Muscle of arm (tissue), 12 donors: ENCODE data around the gene CFAP92. TPM values are rescaled to one million over a fixed set of nuclear protein-coding genes. Genes with fewer than 3 reads are reported as not detected.
"Not testable (repeated sequence)": the region's sequence is repeated elsewhere in the genome, so short reads cannot be mapped to it uniquely, and the experiment has no call there.

Experiments
- DNase-seq: peaks from one replicate; pipeline ENCODE4 v3.0.0-alpha.2; 2013
- polyA plus RNA-seq, 12 donors: library from polyadenylated mRNA; unstranded; fragments of 120-200 nt; gene quantifications; one replicate each; pipeline ENCODE4 v1.2.1, GENCODE V29; 2013; ENCODE audit not compliant: insufficient read length in 12 of 12

CFAP92 gene
- polyA plus RNA-seq, 12 donors = 0.42 to 3.9 (median 1.1) TPM; not detected in 2

DNA sequence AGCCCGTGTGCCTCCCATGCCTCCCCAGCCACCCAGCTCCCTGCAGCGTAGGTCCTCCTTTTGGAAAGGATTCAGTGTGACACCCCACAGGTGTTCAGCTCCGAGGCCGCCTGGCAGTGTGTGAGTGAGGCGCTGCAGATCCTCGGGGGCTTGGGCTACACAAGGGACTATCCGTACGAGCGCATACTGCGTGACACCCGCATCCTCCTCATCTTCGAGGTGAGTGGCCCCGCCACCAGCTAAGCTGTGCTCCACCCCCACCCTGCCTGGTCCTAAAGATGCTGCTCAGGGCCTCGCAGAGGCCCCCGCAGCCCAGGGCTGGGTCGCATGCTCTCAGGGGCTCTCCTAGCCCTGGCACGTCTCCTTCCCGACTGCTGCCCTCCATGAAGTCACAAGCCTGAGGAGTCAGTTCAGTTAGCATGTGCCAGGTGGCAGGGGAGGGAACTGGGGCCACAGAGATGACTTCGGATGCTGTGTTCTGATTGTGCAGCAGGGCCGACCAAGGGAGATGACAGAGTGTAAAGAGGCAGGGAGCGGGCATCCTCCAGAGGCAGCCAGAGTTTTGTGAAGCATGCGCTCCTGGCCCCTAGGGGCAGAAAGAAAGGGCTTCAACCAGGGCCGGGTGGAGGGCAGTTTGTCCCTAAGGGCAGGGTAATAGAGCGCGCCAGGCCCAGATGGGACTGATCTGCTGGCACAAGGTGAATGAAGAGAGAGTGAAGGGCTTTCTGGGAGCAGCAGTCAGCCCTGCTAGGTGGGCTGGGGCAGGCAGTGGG lies 87.7 kb downstream of the CFAP92 start:
- no peak for DNase-seq

DNA sequence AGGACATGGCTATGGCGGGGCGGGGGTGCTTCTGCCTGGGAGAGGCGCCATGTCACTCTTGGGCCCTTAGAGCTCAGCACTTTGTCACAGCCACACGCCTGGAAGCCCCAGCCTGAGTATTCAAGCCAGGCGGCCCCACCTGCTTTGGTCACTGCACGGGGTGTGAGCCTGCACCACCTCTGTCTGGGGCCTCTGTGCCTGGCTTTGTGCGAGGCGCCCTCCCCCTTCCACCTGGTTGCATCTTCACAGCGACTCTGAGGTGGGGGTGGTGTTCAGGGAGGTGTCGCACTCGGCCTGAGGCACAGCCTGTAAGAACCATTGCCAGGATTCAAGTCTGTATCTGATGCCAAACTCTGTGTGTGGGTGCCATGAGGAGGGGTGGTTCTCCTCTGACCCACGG lies 90.4 kb downstream of the CFAP92 start:
- DNase-seq = no peak

DNA sequence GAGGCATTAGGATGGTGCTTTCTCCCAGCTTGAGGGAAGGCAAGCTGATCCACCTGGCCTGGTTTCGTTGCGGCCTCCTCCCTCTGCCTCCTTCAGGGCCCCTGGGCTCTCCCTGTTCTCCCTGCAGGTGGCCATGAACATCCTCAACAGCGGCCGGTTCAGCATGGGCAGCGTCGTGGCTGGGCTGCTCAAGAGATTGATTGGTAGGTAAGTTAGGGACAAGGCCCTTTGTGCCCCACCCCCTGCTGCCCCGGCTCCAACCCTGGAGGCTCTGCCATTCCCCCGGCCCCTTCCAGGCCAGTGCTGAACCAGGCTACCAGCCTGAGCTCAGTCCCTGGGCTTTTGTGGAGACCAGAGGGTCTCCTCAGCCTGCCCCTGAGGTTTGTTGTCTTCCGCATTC lies 91.5 kb downstream of the CFAP92 start:
- no peak for DNase-seq

DNA sequence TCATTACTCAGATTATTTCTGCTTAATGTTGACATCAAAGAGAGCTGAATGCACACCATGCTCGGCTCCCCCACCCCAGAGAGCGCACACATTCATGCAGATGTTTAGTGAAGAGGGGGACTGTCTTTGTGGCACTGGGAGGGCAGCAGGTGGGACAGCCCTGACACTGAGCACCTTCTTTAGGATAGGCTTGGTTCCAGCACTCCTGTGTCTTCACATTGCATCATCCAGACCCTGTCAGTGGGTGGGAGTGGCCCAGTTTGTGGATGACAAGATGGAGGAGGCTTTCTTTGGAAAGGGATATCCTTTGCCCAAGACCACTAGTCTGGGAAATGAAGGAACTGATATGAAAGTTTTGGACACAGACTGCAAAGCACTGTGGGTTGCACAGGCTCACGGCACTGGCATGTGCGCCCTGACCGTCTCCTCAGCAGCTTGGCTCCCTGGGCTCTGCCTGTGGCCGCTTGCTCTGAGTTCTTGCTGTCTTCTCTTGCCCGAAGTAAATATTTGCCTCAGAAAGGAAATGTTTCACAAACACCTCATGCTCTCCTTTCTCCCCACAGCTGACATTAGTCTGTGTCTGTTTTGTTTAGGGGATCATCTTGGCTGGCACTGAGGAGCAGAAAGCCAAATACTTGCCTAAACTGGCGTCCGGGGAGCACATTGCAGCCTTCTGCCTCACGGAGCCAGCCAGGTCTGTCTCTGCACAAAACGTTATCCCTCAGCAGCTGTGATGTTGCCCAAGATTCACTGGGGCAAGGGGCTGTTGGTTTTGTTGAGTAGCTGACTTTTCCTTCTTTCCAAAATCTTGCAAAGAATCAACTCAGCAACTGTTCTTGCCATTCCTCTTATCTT lies 97.8 kb downstream of the CFAP92 start:
- DNase-seq = no peak

- no peak for DNase-seq
Measured at GRCh38 chr3:128889139-128889894, 104.6 kb downstream of the CFAP92 start.

DNA sequence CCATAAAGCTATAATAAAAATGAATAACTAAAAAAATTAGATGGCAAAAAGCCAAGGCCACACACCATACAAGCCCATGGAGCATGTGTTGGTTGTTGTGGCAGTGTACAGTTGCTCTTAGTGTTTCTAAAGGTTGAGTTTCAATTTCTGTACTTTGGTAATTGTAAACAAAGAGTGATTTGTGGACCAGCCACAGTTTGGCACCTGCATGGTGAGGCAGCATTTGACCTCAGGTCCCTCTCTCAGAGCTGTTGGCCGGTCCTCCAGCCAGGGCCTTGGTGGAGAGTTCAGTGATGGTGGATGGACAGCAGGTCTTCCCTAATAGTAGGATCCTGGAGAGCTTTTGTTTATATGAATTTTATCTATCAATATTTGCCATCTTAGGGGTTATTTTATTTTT lies 108.9 kb downstream of the CFAP92 start:
- DNase-seq = no peak

DNA sequence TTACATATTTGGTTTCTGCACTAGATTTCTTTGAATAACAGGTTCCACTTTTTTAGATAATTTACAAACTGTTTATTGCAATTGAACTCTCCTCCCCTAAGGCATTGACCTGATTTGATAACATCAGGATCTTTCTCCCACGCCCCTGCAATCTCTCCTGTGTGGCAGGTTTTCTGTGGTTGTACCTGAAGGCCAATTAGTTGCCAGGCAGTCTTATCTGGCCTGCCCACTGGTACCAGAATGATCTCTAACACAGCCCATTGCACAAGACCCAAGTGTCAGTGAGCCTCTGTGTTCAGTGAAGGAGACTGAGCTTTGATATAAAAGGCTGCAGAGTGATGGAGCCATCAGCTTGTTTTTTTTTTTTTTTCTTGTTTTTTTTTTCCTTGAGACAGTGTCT lies 111.2 kb downstream of the CFAP92 start:
- no peak for DNase-seq

DNA sequence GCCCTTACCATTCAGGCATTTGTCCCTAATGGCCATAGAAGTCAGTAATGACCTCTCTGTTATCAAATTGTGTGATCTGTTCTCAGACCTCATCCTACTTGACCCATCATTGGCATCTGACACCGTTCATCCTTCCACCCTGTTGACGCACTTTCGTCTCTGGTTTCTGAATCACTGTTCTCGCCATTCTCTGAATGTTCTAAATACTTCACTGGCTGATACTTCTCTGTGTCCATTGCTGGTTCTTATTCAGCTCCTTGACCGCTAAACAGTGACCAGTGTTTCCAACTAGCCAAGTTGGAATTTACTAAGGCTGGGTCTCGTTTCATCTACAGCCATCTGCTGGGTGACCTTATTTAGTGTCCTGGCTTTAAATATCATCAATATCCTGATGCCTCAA lies 112.3 kb downstream of the CFAP92 start:
- no peak for DNase-seq

DNA sequence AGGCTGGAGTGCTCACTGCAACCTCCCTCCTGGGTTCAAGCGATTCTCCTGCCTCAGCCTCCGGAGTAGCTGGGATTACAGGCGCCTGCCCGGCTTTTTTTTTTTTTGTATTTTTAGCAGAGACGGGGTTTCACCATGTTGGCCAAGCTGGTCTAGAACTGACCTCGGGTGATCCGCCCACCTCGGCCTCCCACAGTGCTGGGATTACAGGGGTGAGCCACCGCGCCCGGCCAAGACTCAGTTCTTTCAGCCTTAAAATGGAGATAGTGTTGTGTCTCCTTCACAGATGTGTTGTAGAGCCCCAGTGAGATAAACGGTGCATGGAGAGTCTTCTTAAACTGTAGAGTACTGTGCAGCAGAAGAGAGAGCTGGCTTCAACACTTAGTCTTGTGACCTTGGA lies 113.4 kb downstream of the CFAP92 start:
- not testable (repeated sequence) for DNase-seq

- DNase-seq = no peak
Measured at GRCh38 chr3:128879991-128880390, 113.9 kb downstream of the CFAP92 start.

GRCh38 chr3:128879125-128879969 lies 114.5 kb downstream of the CFAP92 start, which contains the start of gene ACAD9:
Gene ACAD9 (plus strand): TSS chr3:128879620. CDS start chr3:128879692, 72 bp downstream.
- peak; percentile 97 for DNase-seq

GRCh38 chr3:128878556-128879124 lies 115.2 kb downstream of the CFAP92 start:
- no peak for DNase-seq

DNA sequence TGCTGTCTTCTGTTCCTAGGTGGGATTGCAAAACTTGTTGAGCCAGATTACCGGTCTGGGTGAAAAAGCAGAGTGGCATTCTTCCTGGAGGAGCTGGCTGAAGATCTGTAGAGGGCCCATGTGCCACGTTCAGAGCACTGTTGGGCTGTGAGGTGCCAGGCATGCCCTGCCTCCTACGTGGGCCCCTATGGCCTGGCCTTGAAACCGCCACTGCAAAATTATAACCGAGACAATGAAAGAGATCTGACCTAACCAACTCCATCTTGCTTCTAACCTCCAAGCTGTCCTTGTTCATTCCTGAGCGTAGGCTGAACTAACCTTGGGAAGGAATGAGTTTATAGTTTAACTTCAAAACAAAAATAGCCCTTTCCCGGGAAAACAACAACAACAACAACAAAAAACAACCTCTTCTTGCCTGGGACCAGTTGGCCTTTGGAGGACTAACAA lies 115.8 kb downstream of the CFAP92 start:
- no peak for DNase-seq

DNA sequence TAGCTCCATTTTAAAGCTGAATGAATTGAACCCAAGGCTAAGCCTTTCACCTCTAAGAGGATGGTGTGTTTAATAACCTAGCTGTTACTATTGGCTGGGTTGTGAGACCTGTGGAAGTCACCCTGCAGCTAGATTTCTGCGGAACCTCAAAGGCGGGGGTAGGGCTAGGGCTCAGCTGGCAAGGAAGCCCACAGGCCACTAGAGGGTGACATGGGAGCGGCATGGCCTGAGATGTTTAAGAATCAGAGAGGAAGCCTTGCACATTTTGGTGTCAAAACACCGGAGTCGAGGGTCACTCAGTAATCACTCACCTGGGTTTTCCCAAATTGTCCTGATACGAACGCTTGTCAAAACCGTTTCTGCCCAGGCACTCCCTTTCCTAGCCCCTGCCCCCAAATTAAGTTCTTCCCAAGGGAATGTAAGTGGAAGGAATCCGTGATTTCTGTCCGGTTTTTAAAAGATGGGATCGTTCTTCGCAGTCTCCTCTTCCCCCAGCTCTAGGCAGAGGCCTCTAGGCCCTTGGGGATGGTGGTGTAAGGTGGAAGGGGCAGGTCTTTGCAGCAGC lies 118.2 kb downstream of the CFAP92 start:
- DNase-seq = no peak

- no peak for DNase-seq
Measured at GRCh38 chr3:128874481-128875180, 119.2 kb downstream of the CFAP92 start.

- DNase-seq = no peak
Measured at GRCh38 chr3:128873244-128874022, 120.4 kb downstream of the CFAP92 start.

GRCh38 chr3:128872744-128873143 lies 121.1 kb downstream of the CFAP92 start:
- no peak for DNase-seq

DNA sequence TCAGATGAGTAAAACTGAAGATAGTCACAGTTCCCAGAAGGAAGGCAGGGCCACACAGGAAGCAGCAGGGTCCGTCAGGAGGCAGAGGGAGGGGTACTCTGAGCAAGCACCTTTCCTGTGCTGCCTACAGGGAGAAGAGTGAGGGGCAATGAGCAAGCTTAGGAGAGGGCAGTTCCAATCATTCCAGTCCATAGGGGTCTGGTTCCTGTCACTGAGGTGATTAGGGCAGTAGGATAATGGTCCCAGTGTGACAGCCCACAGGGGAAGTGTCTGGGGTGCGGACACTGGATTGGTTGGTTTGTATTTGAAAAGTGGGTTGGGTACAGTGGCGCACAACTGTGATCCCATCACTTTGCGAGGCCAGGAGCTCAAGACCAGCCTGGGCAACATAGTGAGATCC lies 121.6 kb downstream of the CFAP92 start:
- DNase-seq = no peak

GRCh38 chr3:128870347-128870746 lies 123.5 kb downstream of the CFAP92 start:
- DNase-seq = no peak
